Activated CD8-positive, alpha-beta memory T cell treated with anti-CD3 and anti-CD28 coated beads, Interleukin-2, amount 50 U/mL, for 24 hours (primary cell): ENCODE data around the gene SESN2.

ENCODE experiments used
- DNase-seq: peaks from one replicate; pipeline ENCODE4 v3.0.0-alpha.2; 2020; ENCODE audit errors: extremely low read depth

The SESN2 gene

DNA sequence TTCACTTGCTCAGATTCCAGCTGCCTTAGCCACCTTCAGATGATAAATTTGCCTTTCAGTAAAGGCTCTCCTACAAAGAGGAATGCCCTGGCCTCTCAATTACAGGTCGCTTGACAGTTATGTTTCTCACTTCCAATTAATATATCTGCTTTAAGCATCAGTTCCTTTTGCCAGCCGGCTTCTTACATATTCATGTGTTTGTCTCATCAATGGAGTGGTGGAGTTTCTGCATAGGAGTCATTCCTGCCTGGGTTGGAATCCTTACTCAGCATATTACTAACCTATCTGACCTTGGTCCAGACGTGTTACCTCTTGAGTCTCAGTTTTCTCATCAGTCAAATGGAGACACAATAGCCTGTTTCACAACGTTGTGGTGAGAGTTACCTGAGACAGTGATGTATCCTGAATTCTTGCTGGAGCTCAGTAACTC, 9.4 kb upstream of the SESN2 start:
- DNase-seq: no peak

DNA sequence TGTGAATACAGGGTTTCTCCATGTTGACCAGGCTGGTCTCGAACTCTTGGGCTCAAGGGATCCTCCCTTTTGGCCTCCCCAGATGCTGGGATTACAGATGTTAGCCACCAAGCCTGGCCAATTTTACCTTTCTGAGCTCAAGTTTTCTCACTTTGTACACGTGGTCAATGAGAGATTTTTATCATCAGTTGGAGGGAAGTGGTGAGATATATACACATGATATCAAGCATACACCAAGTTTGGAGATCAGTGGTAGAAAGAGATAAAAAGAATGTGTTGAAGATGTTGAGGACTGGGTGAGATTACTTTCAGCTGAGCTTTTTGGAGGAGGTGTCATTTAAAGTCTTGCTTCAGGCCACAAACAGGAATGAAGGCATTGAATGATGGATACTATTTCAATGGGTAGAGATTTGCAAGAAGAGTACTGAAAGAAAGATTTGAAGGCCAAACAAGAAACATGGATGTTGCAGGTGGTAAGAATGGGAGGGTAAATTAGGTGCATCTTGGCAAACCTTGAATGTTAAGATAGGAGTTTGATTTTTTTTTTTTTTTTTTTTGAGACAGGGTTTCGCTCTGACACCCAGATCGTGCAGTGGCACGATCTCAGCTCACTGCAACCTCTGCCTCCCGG, 3.0 kb upstream of the SESN2 start:
- DNase-seq: no peak

GRCh38 chr1:28257736-28258135, 1.6 kb upstream of the SESN2 start:
- DNase-seq: no peak

DNA sequence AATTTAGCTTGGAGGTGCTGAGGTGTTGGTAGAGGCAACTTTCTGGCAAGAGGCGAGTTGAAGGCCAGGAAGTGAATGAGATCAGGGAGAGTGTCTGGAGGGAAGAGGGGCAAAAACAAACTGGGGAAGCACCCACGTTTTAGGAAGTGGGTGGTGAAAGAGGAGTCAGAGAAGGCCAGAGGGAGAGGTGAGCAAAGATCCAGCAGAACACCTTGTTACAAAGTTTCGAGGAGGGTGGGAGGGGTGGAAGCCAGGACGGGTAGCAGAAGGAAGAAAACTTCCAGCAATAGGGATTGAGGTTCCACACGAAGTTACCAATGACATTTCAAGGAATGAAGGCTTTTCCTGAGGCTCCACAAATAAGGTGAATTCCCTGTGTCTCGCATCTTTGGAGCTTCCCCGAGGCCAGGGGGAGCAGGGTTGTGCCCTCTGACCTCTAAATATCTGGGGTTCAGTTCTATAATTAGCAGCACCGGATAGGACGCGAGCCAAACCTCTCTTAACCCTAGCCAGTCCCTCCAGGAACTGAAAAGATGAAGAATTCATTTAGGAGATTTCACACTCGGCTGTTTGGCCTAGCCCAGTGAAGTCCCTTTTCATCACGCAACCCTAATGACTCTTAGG, 578 bp upstream of the SESN2 start:
- no peak for DNase-seq

DNA sequence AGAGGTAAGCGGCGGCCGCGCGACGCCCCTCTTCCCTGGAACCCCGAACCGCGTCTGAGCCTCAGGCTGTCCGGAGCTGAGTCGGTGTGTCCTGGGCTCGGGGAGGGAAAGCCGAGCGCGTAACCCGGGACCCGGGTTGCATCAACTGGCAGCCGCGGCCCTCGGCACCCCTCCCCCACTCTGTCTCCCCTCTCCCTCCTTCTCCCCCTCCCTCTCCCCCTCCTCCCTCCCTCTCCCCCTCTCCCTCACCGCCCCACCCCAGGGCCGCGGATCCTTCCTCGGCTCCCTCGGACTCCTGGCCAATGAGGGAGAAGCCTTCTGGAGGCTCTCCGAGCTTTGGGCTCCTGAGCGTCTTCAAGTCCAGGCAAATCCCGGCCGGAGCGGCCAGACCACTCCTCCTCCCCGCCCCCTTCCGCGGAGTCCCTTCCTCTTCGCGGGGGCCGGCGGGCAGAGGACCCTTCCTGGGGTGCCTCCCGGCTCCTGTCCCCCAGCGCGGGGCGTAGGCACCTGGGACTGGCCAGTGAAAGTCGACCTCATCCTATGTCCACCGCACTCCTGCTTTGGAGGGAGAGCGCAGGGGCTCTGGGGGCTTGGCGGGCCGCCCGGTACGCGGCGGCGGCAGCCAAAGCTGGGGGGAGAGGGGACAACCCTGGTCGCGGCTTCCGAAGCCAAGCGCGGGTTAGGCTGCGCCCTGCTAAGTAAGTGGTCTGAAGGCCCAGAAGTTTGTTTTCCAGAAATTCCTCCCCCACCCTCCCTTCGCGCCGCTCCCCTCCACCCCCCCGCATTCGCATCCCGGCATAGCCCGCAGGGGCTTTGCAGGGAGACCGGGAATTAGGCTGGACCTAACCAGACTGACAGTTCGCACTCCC, 850 bp downstream of the SESN2 start:
- no peak for DNase-seq

DNA sequence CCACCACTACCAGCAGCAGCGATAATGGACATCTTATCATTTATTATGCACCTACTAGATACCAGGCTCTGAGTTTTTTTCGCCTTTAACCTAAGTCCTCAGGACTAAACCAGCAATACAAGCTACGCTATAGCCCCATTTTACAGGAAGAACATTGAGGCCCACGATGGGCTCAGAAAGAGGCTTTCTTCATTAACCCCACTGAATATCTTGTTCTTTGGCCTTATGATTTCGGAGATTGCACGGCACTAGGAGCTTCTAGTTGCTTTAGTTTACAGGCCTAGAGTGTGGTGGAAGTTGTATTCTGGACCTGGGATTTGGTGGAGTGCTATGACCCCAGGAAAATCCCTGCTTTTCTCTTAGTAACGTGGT, 1.5 kb downstream of the SESN2 start:
- DNase-seq: no peak

DNA sequence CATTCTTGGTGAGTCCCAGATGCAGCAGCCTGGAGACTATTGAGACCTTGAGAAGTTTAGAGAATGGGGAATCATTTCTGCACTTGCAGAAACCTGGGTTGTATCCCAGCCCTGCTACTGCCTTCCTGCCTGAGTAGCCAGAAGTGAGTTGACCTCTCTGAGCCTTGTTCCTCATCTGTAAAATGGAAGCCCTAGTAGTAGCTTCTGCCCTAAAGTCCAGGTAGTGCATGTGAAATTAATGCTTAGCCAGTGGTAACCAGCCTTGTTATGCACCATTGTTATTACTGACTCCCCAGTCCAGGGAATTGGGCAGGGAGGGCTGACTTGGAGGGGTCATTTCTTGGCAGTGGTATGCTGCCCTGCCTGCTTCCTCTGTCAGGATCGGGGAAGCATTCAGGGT, 5.6 kb downstream of the SESN2 start:
- DNase-seq: no peak

DNA sequence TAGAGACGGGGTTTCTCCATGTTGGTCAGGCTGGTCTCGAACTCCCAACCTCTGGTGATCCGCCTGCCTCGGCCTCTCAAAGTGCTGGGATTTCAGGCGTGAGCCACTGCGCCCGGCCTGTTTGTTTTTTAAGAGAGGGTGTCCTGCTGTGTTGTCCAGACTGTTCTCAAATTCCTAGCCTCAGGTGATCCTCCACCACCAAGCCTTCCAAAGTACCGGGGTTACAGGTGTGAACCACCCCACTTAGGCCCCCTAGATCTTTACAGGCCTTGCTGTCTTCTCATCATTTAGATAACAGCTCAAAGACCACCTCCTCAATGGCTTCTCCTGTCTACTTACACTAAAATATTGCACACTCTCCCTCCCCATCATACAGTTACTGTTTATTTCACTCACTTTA, 6.3 kb downstream of the SESN2 start:
- DNase-seq: no peak

DNA sequence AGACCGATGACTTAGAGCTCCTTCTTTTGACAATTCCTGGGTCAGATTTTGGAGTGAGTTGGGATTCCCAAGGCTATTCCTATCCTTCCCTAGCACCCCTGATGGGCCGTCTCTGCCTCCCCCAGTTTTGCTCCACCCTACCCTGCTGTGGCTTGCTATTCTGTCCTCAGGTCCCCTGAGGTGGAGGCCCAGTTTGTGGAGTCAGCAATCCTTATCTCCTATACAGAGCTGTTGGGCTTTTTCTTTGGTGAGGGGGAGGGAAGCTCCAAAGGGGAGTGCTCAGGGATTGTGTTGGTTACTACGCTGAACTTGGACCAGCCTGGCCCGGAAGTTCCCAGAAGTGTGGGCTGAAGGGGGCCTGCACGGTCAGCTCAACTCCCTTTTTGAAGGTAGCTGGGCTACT, 7.6 kb downstream of the SESN2 start:
- DNase-seq: no peak

DNA sequence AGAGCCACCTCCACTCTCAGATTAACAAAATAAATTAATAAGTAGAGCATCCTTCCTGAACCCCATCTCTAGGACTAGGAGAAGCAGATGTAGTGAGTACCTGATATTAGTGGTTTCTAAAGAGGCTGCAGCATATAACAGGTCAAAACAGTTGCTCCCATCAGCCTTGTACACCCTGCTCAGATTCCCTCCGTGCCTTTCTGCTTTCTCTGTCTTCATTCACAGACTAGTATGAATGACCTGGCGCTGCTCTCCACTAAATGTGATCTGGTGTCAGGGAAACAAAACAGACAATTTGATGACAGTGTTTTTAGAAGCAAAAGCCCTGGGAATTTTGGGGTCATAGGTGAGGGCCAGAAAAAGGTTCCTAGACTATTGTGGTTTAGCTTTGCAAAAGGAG, 8.3 kb downstream of the SESN2 start:
- DNase-seq: no peak

- DNase-seq: no peak
Observed at GRCh38 chr1:28269529-28269928, 10.2 kb downstream of the SESN2 start.

DNA sequence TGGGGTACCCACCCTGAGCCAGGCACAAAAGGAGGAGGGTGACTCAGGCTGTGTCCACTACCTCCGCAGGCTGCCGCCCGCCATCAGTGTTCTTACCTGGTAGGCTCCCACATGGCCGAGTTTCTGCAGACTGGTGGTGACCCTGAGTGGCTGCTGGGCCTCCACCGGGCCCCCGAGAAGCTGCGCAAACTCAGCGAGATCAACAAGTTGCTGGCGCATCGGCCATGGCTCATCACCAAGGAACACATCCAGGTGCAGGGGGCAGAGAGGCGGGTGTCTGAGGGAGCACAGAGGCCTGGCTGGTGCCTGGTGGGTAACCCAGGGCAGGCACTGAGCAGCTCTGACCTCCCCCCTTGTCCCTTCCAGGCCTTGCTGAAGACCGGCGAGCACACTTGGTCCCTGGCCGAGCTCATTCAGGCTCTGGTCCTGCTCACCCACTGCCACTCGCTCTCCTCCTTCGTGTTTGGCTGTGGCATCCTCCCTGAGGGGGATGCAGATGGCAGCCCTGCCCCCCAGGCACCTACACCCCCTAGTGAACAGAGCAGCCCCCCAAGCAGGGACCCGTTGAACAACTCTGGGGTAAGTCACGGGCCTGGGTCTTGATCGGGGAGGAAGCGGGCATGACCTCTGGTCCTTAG, 13.0 kb downstream of the SESN2 start:
- no peak for DNase-seq

DNA sequence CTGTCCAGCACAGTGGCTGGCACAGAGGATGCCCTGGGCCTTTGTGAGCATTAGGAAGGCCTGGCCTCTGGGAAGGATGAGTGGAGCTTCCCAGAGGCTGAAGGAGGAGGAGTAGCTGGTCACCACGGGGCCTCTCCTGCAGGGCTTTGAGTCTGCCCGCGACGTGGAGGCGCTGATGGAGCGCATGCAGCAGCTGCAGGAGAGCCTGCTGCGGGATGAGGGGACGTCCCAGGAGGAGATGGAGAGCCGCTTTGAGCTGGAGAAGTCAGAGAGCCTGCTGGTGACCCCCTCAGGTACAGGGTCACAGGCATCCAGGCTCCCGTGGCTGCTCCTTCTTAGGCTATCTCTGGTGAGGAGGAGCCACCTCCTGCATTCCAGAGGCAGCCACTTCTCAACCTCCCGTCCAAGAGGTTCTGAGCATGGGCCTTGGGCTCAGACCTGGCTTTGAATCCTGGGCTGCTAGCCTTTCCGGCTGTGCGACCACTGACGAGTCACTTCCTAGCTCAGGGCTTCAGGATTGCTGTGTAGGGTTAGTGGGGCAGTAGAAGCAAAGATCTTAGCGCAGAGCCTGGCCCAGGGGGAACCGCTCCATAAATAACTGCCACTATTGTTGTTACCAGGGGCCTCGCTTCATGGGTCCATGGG, 14.0 kb downstream of the SESN2 start:
- no peak for DNase-seq

DNA sequence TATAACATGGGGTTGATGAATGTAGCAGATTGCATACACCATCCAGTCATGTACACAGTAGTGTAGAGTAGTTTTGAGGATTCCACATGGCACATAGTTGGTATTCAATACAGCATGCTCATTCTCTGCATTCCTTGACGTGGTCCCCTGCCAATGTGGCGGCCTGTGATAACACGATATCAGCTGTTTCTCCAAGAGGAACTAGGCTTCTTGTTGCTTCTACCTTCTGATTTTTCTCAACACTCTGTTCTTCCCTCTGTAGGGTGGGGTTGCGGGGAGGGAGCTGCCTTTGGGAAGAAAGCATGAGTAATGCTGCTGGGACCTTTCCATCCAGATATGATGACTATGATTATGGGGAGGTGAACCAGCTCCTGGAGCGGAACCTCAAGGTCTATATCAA, 19.4 kb downstream of the SESN2 start:
- DNase-seq: no peak

DNA sequence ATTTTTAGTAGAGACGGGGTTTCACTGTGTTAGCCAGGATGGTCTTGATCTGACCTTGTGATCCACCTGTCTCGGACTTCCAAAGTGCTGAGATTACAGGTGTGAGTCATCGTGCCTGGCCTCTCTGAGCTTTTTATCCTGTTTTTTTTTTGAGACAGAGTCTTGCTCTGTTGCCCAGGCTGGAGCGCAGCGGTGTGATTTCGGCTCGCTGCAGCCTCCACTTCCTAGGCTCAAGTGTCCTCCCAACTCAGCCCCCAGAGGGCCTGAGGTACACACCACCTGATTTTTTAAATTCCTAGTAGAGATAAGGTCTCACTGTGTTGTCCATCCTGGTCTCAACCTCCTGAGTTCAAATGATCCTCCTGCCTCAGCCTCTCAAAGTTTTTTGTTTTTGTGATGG, 20.4 kb downstream of the SESN2 start:
- DNase-seq: no peak

- no peak for DNase-seq
Observed at GRCh38 chr1:28280501-28280900, 21.2 kb downstream of the SESN2 start.

- no peak for DNase-seq
Observed at GRCh38 chr1:28280977-28281381, 21.7 kb downstream of the SESN2 start.

DNA sequence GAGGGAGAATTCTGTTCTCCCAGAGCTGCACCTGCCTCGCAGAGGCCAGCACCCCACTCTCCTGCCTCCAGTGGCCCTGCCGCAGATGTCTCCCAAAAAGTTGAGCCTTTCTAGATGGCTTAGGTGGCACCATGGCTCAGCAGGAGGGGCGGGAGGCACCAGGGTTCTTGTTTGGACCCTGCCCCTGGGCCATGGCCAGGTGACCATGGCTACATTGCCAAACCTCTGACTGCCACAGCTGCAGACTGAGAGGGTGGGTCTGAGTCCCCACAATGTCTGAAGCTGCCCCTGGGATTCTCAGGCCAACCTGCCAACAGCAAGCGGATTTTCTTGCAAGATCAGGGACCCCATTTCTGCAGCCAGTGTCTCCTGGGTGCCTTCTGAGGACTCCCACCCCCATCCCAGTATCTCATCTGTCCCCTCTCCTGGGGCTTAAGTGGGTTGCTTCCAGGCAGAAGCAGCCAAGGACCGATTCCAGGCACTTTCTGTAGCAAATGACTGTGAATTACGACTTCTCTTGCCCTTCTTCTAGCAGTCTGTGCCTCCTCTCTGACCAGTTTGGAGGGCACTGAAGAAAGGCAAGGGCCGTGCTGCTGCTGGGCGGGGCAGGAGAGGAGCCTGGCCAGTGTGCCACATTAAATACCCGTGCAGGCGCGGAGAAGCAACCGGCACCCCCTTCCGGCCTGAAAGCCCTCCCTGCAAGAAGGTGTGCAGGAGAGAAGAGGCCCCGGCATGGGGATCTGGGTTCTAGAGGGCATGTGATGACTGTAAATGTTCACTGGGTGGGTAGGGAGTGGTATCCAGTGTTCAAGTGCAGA, 22.5 kb downstream of the SESN2 start:
- no peak for DNase-seq

GRCh38 chr1:28282426-28283407, 23.4 kb downstream of the SESN2 start:
- DNase-seq: no peak

DNA sequence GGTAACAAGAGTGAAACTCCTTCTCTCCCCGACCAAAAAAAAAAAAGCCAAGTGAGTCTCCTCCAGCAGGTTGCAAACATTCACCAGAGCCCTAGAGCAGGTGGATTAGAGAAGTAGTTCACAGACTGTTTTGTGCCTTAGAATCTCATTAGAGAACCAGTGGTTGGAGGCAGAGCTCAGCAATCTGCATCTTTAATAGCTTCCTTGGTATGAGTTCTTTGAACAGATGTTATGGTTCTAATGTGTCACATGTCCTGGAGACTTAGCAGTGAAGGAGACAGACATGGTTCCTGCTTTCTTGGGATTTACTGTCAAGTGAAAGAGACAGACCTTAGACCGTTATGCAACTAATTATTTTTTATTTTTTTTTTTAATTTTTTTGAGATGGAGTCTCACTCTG, 26.8 kb downstream of the SESN2 start:
- no peak for DNase-seq
